MM.1S (cell line): Measurements from ENCODE around the gene SLC2A1.

Experiments used
- EZH2 ChIP-seq: fragments of 300-600 bp; sonication (generic); optimal IDR thresholded peaks from 2 replicates; pipeline ENCODE3; 2017; ENCODE audit warnings: low read depth, mild to moderate bottlenecking, antibody characterized with exemption, low read length, mixed read lengths
- EZH2phosphoT487 ChIP-seq: fragments of 300-600 bp; sonication (generic); IDR thresholded peaks from 2 replicates; pipeline ENCODE4 v1.6.1; 2018; ENCODE audit warnings: antibody characterized with exemption, low read length
- TF ChIP-seq, protein P1 (sequence below): fragments of 300-600 bp; sonication (generic); IDR thresholded peaks from 2 replicates; pipeline ENCODE4 v1.5.1; 2016; ENCODE audit warnings: antibody characterized with exemption, low read length, mixed read lengths

DNA sequence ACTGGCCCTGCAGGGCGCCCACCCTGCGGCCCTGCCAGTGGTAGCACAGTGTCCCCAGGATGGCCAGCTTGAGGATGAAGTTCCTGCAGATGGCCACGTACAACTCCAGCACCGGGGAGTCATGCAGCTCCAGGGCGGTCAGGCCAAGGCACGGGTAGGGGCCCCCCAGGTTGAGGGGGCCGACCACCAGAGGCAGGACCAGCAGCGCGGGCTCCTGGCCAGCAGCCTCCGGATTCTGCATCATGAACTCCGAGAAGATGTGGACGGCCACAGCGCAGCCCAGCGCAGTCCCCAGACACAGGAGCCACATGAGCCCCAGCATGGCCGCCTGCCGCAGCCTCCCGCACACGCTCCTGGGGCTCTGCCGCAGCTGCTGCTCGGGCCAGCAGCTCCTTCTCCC, 71.3 kb downstream of the SLC2A1 start:
- TF ChIP-seq, protein P1, sequence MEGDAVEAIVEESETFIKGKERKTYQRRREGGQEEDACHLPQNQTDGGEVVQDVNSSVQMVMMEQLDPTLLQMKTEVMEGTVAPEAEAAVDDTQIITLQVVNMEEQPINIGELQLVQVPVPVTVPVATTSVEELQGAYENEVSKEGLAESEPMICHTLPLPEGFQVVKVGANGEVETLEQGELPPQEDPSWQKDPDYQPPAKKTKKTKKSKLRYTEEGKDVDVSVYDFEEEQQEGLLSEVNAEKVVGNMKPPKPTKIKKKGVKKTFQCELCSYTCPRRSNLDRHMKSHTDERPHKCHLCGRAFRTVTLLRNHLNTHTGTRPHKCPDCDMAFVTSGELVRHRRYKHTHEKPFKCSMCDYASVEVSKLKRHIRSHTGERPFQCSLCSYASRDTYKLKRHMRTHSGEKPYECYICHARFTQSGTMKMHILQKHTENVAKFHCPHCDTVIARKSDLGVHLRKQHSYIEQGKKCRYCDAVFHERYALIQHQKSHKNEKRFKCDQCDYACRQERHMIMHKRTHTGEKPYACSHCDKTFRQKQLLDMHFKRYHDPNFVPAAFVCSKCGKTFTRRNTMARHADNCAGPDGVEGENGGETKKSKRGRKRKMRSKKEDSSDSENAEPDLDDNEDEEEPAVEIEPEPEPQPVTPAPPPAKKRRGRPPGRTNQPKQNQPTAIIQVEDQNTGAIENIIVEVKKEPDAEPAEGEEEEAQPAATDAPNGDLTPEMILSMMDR, result no peak
- TF ChIP-seq EZH2, result no peak
- TF ChIP-seq EZH2phosphoT487, result no peak
